D341Med (cell line): ENCODE measurements around the gene BBS1.
"Not testable (repeated sequence)": the region's sequence is repeated elsewhere in the genome, so short reads cannot be mapped to it uniquely, and the experiment has no call there.

Experiments used
- DNase-seq: peaks from one replicate; pipeline ENCODE4 v3.0.0; 2012; ENCODE audit warnings: low spot score

BBS1 gene

DNA sequence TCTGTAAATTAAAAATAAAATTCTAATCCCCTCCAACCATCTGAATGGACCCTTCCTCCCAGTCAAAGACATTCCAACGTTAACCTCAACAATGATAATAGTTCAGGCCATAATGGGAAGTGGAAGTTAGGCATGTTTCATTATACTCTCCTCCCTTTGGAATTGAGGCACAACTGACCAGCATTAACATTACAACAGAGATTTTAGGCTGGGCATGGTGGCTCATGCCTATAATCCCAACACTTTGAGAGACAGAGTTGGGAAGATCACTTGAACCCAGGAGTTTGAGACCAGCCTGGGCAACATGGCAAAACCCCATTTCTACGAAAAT, 60.4 kb downstream of the BBS1 start:
- DNase-seq: no peak

DNA sequence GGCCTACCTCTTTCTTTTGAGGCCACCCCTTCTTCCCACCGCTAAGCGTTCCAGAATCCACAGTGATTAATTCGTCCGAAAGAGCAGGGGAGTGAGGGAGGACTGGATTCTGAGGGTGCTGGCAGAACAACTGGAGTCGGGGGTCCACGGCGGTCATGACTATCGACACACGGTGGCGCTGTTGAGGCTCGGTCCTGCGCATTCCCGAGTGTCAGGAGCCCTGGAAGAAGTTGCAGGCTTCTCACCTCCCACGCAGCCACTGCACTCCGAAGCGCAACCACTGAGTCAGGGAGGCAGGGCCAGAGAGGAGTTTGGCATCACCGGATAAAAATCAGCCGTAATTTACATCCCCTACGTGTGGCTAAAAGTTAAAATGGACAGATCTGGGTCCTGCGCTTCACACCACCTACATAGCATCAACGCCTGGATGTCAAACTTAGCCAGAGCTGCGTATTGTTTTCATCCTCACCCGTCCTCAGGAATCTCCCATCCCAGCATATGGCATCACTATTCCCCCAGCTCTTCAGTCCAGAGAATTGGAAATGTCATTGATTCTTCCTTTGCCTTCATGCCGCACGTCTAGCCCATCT, 68.7 kb downstream of the BBS1 start:
- peak; percentile 90 for DNase-seq

DNA sequence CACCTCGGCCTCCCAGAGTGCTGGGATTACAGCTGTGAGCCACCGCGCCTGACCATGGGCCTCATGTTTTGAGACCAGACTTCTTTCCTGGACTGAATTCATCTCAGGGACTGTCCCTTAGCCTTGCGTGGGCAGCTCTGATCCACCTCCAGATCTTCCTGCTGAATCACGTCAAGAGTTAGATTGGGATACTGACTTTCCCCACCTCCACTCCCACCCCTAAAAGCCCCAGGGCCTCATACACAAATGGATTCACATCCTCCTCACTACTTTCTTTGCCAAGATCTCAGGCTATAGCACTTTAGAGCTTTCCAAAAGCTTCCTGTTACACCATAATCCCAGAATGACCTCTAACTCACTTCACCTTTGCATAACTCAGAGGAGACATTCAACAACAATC, 70.4 kb downstream of the BBS1 start:
- DNase-seq: no peak

DNA sequence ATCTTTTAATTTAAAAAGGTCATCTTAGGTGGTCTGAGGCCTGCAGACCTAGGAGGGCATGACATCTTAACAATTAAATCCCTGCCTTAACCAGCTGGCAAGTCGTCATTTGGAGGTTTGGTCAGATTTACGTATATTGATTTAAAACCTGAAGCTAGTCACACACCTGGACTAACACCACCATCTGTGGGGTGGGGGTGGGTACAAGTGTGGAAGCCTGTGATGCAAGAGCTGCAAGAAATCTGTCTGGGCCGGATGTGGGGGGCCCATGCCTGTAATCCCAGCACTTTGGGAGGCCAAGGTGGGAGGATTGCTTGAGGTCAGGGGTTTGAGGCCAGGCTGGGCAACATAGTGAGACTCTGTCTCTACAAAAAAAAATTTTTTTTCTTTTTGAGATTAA, 70.8 kb downstream of the BBS1 start:
- no peak for DNase-seq

DNA sequence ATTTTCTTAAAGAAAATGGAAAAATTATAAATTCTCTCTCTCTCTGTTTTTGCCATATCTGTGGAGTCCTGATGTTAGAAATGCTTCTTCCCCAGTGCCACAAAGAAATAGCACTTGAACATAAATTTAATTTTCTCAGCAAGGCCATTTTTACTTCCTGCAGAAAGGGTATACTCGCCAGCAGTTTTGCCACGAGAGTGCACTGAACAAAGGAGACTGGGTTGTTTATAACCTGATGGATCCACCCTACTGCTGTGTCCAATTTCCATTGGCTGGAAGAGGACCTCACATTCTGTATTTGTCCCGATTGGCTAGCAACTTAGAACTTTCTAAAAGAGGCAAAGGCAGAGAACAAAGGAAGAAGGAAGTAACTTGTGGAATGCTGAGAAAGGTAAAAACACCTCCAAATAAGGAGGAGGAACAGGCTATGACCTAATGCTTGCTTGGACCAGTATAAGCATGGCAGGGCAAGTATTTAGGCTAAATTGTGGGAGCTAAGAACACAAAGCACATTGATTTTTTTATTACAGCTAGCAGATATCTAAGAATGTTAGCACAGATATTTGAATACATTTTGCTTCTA, 72.2 kb downstream of the BBS1 start:
- not testable (repeated sequence) for DNase-seq
